ENCODE data around the gene SLC22A13. TPM values are rescaled to one million over a fixed set of nuclear protein-coding genes. Genes with fewer than 3 reads are reported as not detected.
"Not testable (repeated sequence)": the region's sequence is repeated elsewhere in the genome, so short reads cannot be mapped to it uniquely, and the experiment has no call there.

SLC22A13 gene
- total RNA-seq, 4 donors from 2014 or later: 0.32 to 0.68 (median 0.60) TPM; not detected in 1

- no peak for DNase-seq
- intact Hi-C loops (cut with DNase I; ENCODE audit: low total_unique reads): no loop called here
- in situ Hi-C loops (cut with MboI; ENCODE audit: low pct_ligation_motif_present in 1 of 4, low pct_unique_long_range_greater_than_20kb in 1 of 4, low sequenced_read_pairs in 3 of 4): no loop called here
- H3K27ac ChIP-seq: no peak overlapping the region
- H3K9me3 ChIP-seq: no peaks in the 10 kb centered on the region
- no peak overlapping the region for H3K4me3 ChIP-seq
- TF ChIP-seq EP300 (IDR thresholded peaks at IDR 0.05; ENCODE audit: low read depth) (no peak), POLR2A (IDR thresholded peaks at IDR 0.05) (no peak), CTCF (IDR thresholded peaks at IDR 0.05) (no peak), POLR2AphosphoS5 (IDR thresholded peaks at IDR 0.05) (no peak)
- no peaks in the 10 kb centered on the region for H3K4me1 ChIP-seq
- H3K27me3 ChIP-seq: no peaks in the 10 kb centered on the region
- no peaks in the 10 kb centered on the region for H3K36me3 ChIP-seq
- 85% methylated on average over 22 of the region's 22 CpGs; no CpG with 5 or more reads in 1 of the 2 donors for WGBS, 2 donors (ENCODE audit: low coverage in 1 of 2)
Observed at GRCh38 chr3:38316356-38317191, 51.0 kb downstream of the SLC22A13 start.

- Histone ChIP-seq H3K4me3 (no peak overlapping the region), H3K4me1 (no peaks in the 10 kb centered on the region), H3K27me3 (no peaks in the 10 kb centered on the region), H3K9me3 (no peaks in the 10 kb centered on the region), H3K27ac (no peak overlapping the region), H3K36me3 (no peaks in the 10 kb centered on the region)
- in situ Hi-C loops (cut with MboI; ENCODE audit: low pct_ligation_motif_present in 1 of 4, low pct_unique_long_range_greater_than_20kb in 1 of 4, low sequenced_read_pairs in 3 of 4) (no loop called here), intact Hi-C loops (cut with DNase I; ENCODE audit: low total_unique reads) (no loop called here)
- no peak for DNase-seq
- TF ChIP-seq POLR2A (IDR thresholded peaks at IDR 0.05) (no peak), EP300 (IDR thresholded peaks at IDR 0.05; ENCODE audit: low read depth) (no peak), CTCF (IDR thresholded peaks at IDR 0.05) (no peak), POLR2AphosphoS5 (IDR thresholded peaks at IDR 0.05) (no peak)
- 79 to 94% methylated on average over 6 to 7 of the region's 7 CpGs for WGBS, 2 donors (ENCODE audit: low coverage in 1 of 2)
Observed at GRCh38 chr3:38317192-38317759, 51.7 kb downstream of the SLC22A13 start.

- DNase-seq: no peak
- Histone ChIP-seq H3K27me3 (no peaks in the 10 kb centered on the region), H3K4me3 (no peak overlapping the region), H3K4me1 (no peaks in the 10 kb centered on the region), H3K27ac (no peak overlapping the region), H3K9me3 (no peaks in the 10 kb centered on the region), H3K36me3 (no peaks in the 10 kb centered on the region)
- in situ Hi-C loops (cut with MboI; ENCODE audit: low pct_ligation_motif_present in 1 of 4, low pct_unique_long_range_greater_than_20kb in 1 of 4, low sequenced_read_pairs in 3 of 4) (no loop called here), intact Hi-C loops (cut with DNase I; ENCODE audit: low total_unique reads) (no loop called here)
- no peak for TF ChIP-seq CTCF (IDR thresholded peaks at IDR 0.05)
- no peak for TF ChIP-seq EP300 (IDR thresholded peaks at IDR 0.05; ENCODE audit: low read depth)
- no peak for TF ChIP-seq POLR2A (IDR thresholded peaks at IDR 0.05)
- no peak for TF ChIP-seq POLR2AphosphoS5 (IDR thresholded peaks at IDR 0.05)
- WGBS, 2 donors (ENCODE audit: low coverage in 1 of 2): 86 to 100% methylated on average over 1 to 8 of the region's 8 CpGs
Observed at GRCh38 chr3:38318766-38319671, 53.4 kb downstream of the SLC22A13 start.

- intact Hi-C loops (cut with DNase I; ENCODE audit: low total_unique reads); H3K4me3 ChIP-seq: not testable (repeated sequence)
- WGBS, 2 donors (ENCODE audit: low coverage in 1 of 2): 86 to 96% methylated on average over 4 of the region's 4 CpGs
Observed at GRCh38 chr3:38320638-38321037, 55.0 kb downstream of the SLC22A13 start.

More at GRCh38 chr3:38320638-38321037, 55.0 kb downstream of the SLC22A13 start:
- H3K9me3 ChIP-seq; H3K27me3 ChIP-seq; DNase-seq; in situ Hi-C loops (cut with MboI; ENCODE audit: low pct_ligation_motif_present in 1 of 4, low pct_unique_long_range_greater_than_20kb in 1 of 4, low sequenced_read_pairs in 3 of 4); H3K36me3 ChIP-seq; H3K4me1 ChIP-seq; H3K27ac ChIP-seq: not testable (repeated sequence)

Measured in transverse colon (tissue), 4 donors.